Prostate gland (tissue), 2 donors: ENCODE results near the gene MCEE.
"Not testable (repeated sequence)": the region's sequence is repeated elsewhere in the genome, so short reads cannot be mapped to it uniquely, and the experiment has no call there.

ENCODE experiments used
- CTCF ChIP-seq, 4 experiments: fragments of 200-600 bp in 2 of 4; fragments of 450-650 bp in 2 of 4; sonication (generic) in 2 of 4; IDR thresholded peaks; 1 replicate in 3 of 4; 2 replicates in 1 of 4; pipeline ENCODE4 v1.5.1; 2016 to 2019; ENCODE audit warnings: antibody characterized with exemption in 4 of 4, mild to moderate bottlenecking in 2 of 4, moderate library complexity in 2 of 4
- POLR2A ChIP-seq: fragments of 450-650 bp; IDR thresholded peaks from one replicate; pipeline ENCODE4 v1.6.1; 2016; ENCODE audit warnings: antibody characterized with exemption, mild to moderate bottlenecking
- POLR2AphosphoS5 ChIP-seq: sonication (generic); formaldehyde crosslinking; IDR thresholded peaks from one replicate; pipeline ENCODE4 v1.6.1; 2017; ENCODE audit warnings: antibody characterized with exemption

DNA sequence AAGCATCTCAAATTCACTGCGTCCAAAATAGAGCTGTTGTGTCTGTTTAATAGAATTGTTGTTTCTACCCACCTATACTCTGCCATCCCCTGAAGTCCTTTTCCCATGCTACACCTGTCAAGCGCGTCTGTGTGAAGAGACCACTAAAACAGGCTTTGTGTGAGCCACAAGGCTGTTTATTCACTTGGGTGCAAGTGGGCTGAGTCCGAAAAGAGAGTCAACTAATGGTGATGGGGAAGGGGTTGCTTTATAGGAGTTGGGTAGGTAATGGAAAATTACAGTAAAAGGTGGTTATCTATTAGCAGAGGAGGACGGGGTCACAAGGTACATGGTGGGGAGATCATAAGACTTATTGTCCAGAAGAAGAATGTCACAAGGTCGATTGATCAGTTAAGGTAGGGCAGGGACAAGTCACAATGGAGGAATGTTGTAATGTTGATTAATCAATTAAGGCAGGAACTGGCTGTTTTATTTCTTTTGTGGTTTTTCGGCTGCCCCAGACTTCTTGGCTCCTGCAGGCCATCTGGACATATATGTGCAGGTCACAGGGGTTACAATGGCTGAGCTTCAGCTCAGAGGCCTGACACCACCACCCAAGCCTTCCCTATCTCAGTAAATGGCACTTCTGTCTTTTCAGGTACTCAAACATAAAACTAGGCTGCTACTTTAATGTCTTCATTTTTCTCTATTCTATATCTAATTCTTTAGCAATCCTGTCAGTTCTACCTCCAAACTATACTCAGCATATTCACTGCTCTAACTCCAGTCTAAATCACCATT lies 1.5 kb upstream of the MCEE start:
- not testable (repeated sequence) for TF ChIP-seq CTCF (IDR thresholded peaks at IDR 0.05); POLR2A; POLR2AphosphoS5
